Tibial nerve (tissue), 3 donors: ENCODE data around the gene ALPI.

ENCODE experiments used
- POLR2A ChIP-seq, 2 donors: fragments of 450-650 bp; IDR thresholded peaks; one replicate each; pipeline ENCODE4 v1.6.1; 2017; ENCODE audit warnings: antibody characterized with exemption in 2 of 2, mild to moderate bottlenecking in 2 of 2, moderate library complexity in 2 of 2
- TF ChIP-seq, protein P1 (sequence below), 5 experiments: fragments of 200-600 bp in 3 of 5; fragments of 450-650 bp in 2 of 5; sonication (generic) in 3 of 5; IDR thresholded peaks; one replicate each; pipeline ENCODE4 v1.5.1; 2016 to 2019; ENCODE audit warnings: antibody characterized with exemption in 5 of 5, mild to moderate bottlenecking in 3 of 5, moderate library complexity in 2 of 5

DNA sequence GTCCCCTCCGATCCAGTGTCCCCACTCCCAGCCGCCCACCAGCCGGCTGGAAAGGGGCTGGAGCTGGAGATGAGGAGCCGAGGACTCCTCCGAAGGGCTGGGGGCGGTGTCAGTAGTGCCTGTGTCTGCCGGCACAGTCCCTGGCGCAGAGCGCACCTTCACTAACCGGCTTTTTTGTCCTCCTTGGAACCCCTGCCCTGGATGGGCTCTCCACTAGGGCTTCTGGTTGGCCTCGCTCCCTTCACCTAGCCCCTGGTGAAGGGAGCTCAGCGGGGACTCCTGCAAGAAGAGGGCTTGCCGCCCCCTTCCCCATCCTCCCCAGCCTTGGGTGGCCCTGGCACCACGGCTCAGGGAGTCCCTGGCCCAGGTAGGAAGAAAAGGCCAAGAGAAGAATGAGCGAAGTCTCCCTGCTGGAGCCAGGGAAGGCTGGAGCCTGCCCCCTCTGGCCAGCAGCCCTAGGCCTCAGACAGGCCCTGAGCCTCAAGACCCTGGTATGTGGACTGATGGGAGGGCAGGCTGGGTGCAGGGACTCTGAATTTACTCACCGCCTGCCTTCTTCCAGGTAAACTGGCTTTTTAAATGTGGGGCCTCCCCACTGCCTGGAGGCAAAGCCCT is 32.3 kb downstream of the ALPI start:
- TF ChIP-seq, protein P1, sequence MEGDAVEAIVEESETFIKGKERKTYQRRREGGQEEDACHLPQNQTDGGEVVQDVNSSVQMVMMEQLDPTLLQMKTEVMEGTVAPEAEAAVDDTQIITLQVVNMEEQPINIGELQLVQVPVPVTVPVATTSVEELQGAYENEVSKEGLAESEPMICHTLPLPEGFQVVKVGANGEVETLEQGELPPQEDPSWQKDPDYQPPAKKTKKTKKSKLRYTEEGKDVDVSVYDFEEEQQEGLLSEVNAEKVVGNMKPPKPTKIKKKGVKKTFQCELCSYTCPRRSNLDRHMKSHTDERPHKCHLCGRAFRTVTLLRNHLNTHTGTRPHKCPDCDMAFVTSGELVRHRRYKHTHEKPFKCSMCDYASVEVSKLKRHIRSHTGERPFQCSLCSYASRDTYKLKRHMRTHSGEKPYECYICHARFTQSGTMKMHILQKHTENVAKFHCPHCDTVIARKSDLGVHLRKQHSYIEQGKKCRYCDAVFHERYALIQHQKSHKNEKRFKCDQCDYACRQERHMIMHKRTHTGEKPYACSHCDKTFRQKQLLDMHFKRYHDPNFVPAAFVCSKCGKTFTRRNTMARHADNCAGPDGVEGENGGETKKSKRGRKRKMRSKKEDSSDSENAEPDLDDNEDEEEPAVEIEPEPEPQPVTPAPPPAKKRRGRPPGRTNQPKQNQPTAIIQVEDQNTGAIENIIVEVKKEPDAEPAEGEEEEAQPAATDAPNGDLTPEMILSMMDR (IDR thresholded peaks at IDR 0.05), result no peak
- TF ChIP-seq POLR2A (IDR thresholded peaks at IDR 0.05), result no peak
